GM18519 (cell line): ENCODE measurements around the gene C1RL.

Experiments used
- ATAC-seq: cut with Tn5 transposase; IDR thresholded peaks from one replicate; pipeline ENCODE4 v1.9.1; 2021; ENCODE audit warnings: mild to moderate bottlenecking, moderate library complexity; ENCODE audit not compliant: unreplicated experiment, low FRiP score

The C1RL gene

DNA sequence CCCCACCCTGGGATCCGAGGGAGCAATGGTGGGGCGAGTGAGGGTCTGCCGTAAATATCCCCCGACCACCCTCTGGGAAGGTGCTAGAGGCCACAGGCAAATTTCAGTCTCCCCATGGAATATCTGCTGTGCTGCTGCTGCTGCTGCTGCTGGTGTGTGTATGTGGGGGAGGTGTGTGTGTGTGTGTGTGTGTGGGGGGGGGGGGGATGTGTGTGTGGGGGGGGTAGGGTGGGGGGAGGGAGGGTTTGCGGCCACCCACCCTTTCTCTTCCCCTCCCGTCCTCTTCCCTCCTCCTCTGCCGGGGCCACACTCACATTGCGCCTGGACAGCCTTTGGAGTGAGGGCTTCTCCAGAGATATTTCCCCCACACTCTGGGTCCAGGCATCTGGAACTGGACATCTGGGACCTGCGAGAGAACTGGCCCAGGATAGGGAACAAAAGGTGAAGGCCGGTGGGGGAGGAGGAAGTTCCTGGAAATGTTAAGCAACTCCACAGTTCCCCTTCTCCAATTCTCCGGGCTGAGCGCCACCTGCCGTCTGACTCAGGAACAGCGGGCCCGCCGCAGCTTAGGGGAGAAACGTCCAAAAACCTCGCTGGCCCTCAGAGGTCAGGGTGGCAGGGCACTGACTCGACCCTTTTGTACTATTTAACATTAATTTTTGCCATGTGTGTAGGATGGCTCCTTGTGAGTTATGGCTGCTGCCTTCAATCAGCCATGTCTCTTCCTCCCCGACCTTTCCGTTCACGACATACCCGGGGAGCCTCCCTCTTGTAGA, at the start of gene C1RL:
Gene C1RL, minus strand, starts transcription at position 419 of the 776 bp plus-strand sequence. Its CDS starts 34 bp downstream, at position 385.
- ATAC-seq: no peak

DNA sequence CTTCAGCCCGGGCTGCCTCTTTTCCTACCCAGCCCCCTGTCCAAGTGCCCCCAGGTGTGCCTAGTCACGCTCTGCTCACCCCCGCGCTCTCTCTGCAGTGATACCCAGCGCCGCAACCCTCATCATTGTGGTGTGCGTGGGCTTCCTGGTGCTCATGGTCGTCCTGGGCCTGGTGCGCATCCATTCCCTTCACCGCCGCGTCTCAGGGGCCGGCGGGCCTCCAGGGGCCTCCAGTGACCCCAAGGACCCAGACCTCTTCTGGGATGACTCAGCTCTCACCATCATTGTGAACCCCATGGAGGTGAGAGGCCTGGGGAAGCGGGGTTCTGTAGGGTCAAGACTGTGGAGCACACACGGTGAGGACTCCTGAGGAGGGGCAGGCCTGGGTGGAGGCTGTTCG, 48.4 kb upstream of the C1RL start:
- ATAC-seq: no peak

DNA sequence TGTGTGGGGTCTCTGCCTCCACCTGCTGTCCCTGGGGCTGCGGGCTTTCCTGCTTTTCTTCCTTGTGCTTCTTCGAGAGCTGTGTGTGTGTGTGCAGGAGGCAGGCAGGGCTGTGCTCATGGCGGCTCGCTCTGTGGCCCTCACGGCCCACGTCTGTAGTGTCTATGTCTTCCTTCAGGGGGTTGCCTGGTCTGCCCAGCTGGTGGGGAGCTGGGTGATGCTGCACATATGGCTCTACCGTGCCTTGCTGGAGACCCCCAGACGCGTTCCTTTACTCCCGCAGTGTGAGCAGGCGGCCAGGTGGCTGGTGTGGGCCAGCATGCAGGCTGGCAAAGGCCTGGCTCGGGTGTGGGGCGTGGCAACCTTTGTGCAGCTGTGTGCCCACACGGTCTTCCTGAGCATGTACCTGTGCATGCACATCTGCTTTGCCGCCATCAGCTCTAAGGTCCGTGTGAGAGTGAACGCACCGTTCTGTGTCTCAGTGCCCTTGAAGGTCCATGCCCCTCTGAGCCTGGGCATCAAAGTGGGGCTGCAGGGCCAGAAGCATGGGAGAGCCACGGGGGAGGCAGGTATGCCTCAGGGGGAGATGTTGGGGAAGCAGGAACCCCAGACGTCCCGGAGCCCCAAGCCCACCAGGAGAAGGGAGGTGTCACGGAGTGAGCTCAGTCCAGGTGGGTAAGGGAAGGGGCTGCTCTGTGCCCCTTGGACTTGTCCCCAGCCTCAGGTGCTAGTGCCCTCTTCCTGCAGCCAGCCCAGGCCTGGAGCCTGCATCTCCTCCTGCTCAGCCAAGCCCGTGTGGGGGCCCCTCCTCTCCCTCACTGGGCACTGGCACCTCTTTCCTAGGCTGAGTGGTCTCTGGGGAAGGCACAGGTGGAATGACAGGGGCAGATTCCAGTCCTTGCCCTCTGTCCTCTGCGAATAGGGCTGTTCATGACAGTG, 47.5 kb upstream of the C1RL start:
- ATAC-seq: no peak

- ATAC-seq: no peak
These were observed 46.5 kb upstream of the C1RL start for GRCh38 chr12:7155471-7156034.

- no peak for ATAC-seq
These were observed 46.0 kb upstream of the C1RL start for GRCh38 chr12:7154901-7155470.

- ATAC-seq: no peak
These were observed 45.0 kb upstream of the C1RL start for GRCh38 chr12:7154042-7154441.

- no peak for ATAC-seq
These were observed 43.8 kb upstream of the C1RL start for GRCh38 chr12:7152818-7153217.

GRCh38 chr12:7151532-7151931, 42.5 kb upstream of the C1RL start:
- no peak for ATAC-seq

DNA sequence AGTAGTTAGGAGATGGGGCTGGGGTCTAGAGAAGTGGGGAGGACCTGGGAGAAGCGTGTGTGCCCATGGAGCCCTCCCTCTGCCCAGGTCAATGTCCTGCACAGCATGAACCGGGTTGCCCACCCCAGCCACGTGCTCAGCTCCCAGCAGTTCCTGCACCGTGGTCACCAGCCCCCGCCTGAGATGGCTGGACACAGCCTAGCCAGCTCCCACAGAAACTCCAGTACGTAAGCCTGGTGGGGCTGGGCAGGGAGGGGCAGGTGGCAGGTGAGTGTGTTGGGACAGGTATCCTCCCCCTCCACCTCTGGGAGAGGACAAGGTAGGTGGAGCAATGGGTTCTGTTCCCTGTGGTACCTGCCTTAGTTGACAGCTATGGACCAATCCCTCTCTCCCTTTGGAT, 41.8 kb upstream of the C1RL start:
- no peak for ATAC-seq

GRCh38 chr12:7150356-7150755, 41.3 kb upstream of the C1RL start:
- ATAC-seq: no peak

DNA sequence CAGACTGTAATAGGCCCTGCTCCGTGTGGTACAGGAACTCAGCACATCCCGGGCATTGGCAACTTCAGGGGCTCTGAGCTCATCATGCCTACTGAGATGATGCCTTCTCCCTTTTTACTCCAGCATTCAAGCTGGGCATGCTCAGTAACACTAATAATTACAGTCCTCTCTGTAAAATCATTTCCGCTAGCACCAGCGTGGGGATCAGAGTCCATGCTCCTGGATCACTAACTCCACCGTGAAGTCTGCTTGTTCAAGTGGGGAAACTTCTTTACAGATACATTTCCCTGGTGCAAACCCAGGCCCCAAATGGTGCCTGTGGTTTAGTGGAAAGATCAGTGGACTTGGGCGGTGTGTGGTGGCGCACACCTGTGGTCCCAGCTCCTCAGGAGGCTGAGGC, 37.9 kb upstream of the C1RL start:
- no peak for ATAC-seq

- ATAC-seq: no peak
These were observed 37.2 kb upstream of the C1RL start for GRCh38 chr12:7146228-7146627.

DNA sequence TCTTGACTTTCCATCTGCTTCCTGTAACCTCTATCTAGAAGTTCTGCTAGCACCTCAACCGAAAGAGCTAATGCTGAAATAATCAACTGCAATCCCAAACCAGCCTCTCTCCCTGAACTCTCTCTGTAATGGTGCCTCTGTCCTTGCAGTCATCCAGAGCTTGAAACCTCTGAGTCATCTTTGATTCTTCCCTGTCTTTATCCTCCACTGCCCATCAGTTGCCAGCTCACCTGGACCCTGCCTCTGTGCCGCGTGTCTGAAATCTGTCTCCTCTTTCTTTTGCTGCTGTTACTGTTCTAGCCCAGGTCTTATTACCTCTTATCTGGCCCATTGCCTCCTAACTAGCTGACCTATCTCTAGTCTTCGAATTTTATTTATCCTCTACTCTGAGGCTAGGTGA, 36.7 kb upstream of the C1RL start:
- no peak for ATAC-seq

DNA sequence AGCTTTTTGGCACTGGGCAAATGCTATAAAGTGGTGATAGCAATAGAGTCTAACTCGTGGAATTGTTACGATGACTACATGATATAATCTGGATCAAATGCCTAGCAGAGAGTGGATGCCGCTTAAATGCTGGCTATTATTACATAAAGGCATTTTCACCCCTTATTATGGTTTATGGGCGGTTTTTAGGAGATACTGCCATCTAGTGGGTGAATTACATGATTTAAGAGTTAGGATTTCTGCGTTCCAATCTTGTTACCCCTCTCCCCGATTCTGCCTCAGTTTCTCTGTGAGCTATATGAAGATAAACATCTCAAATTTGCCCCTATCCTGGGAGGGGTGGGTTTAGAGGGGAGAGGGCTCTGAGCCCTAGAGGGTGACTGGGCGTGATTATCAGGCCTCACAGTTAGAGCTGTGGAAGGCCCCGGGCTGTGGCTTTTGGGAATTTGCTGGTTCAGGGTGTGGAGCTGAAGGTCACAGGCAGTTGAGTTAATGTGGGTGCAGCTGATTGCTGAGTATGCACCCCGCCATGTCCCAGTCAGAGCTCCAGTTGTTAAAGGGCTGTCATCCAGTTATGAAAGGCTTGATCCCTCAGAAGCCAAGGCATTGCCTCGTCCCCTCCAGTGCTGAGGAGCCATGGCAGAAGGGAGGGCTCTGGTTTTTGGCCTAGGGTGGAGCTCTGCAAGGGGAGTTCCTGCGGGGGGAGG, 35.6 kb upstream of the C1RL start:
- no peak for ATAC-seq

DNA sequence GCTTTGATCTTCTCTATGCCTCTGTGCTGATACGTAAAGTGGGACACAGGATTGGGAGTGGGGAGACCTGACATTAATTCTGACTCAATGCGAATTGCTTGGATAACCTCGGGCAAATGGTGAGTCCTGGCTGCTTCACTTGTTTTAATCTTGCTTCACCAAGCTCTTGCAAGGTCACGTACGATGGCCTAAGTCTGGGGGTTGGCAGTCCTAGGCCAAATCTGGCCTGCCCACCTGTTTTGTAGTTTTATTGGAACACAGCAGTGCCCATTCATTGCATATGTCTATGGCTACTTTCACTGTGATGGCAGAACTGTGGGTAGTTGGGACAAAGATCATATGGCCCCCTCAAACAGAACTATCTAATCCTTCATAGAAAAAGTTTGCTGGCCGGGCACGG, 34.5 kb upstream of the C1RL start:
- no peak for ATAC-seq

DNA sequence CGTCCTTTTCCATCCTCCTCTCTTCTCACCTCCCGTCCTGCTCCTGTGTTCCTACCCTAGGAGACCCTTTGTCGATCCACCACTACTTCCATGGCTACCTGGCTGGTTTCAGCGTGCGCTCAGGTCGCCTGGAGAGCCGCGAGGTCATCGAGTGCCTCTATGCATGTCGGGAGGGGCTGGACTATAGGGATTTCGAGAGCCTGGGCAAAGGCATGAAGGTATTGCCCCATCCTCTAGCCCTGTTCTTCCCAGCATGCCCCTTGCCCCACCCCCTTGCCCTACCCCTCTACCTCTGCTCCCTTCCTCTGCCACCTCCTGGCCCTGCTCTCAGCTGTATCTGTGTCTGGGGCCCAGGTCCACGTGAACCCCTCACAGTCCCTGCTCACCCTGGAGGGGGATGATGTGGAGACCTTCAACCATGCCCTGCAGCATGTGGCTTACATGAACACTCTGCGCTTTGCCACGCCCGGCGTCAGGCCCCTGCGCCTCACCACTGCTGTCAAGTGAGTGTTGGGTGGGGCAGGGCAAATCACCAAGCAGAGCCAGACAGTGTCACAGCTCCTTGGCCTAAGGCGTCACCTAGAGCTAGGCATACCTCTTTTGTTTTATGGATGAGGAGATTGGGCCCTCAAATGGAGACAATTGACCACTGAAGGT, 33.9 kb upstream of the C1RL start:
- no peak for ATAC-seq

DNA sequence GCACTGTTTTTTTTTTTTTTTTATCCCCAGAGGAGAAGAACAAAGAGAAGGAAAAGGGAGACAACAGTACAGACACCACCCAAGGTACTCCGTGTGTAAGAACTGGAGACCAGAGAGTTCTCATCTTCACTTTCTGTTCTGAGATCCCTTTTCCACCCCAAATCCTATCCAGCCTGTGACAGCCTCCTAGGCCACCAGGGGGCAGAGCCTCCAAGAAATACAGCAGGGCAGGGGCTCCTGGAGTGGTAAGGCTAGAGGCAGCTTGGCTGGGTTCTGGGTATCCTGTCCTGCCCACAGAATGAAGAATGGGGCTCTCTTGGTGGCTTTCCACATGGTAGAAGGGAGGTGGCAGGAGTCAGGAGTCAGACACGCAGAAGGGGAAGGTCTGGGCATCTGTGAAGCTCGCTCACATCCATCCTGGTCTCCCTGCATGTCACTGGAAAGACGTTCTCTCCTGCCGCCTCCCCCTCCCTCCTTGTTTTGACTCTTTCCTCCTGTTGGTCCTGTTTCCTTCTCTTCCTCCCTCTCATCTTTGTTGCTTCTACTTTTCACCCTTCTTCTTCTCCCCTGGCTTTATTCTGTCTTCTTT, 33.1 kb upstream of the C1RL start:
- ATAC-seq: no peak

DNA sequence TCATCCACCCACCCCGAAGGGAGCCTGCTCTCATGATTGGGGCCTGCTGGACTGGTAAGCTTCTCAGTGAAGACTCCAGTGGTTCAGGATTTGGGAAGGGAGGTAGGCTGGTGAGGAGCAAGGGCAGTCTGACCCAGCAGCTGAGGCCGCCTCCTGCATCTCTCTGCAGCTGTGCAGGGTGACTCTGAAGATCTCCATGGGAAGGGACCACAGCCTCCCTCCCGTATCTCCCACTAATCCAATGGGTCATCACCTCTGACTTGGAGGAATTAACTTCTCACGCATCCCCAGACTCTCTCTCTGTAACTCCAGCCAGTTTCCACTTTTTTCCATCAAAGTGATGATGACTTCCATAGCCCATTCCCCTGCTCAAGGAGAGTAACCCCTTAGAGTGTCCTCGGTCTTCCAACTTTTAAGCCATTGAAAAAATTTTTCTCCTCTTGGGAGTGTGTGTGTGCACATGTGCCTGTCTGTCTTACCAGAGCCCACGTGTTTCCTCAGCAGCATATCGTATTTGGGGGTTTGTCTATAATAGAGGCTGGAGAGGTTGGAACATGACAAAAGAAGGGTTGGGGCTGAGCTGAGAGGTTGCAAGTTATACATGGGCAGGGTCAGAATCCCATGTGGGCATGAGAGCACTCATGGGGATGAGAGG, 32.5 kb upstream of the C1RL start:
- ATAC-seq: no peak

DNA sequence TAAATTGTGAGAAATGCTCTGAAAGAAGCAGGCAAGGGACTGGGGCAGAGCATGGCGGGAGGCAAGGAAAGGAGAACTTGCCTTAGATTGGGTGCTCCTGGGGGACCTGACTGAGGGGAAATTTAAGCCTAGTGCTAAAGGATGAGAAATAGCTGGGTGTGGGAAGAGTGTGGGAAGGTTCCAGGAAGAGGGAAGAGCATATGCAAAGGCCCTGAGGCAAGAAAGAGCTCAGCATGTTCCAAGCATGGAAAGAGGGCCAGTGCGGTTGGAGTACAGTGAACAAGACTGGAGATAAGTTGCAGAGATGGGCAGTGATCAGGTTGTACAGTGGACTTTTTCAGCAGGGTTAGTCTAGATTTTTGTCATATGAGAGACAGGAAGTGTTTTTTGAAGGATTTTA, 30.2 kb upstream of the C1RL start:
- ATAC-seq: no peak
